GM23338 (cell line): Measurements from ENCODE around the gene NCOA1. TPM values are rescaled to one million over a fixed set of nuclear protein-coding genes. Genes with fewer than 3 reads are reported as not detected.

Experiments used
- ATAC-seq: fragments of 200-7000 bp; cut with Tn5 transposase; 3 replicates; pipeline ENCODE4 v1.9.1; 2020
- DNase-seq: peaks from one replicate; pipeline ENCODE4 v3.0.0-alpha.2; 2015; ENCODE audit warnings: low spot score
- H2AFZ ChIP-seq: fragments of 200-600 bp; sonication (generic); 2 replicates; pipeline ENCODE4 v1.8.0; 2016; ENCODE audit warnings: antibody characterized with exemption, mild to moderate bottlenecking, moderate library complexity
- H3F3A ChIP-seq: fragments of 200-600 bp; sonication (generic); replicated peaks from 2 replicates; pipeline ENCODE4 v1.8.0; 2017; ENCODE audit warnings: antibody characterized with exemption, mixed run types, low read depth
- H3K27ac ChIP-seq: fragments of 200-600 bp; sonication (generic); 2 replicates; pipeline ENCODE4 v1.6.1; 2016; ENCODE audit warnings: low read depth
- H3K27me3 ChIP-seq: fragments of 200-600 bp; sonication (generic); 2 replicates; pipeline ENCODE4 v1.8.0; 2016; ENCODE audit warnings: mild to moderate bottlenecking, mixed run types, moderate library complexity; ENCODE audit not compliant: insufficient read depth
- H3K36me3 ChIP-seq: fragments of 200-600 bp; sonication (generic); 2 replicates; pipeline ENCODE4 v1.8.0; 2016; ENCODE audit warnings: mild to moderate bottlenecking; ENCODE audit not compliant: insufficient read depth
- H3K4me1 ChIP-seq: fragments of 200-600 bp; sonication (generic); 2 replicates; pipeline ENCODE4 v1.8.0; 2016; ENCODE audit warnings: mild to moderate bottlenecking, moderate library complexity; ENCODE audit not compliant: insufficient read depth
- H3K4me2 ChIP-seq: fragments of 200-600 bp; sonication (generic); 2 replicates; pipeline ENCODE4 v1.7.1; 2017; ENCODE audit warnings: mixed run types
- H3K4me3 ChIP-seq: fragments of 200-600 bp; sonication (generic); 2 replicates; pipeline ENCODE4 v1.6.1; 2016; ENCODE audit warnings: mixed run types
- H3K79me2 ChIP-seq: fragments of 200-600 bp; sonication (generic); replicated peaks from 2 replicates; pipeline ENCODE4 v1.8.0; 2017; ENCODE audit warnings: mild to moderate bottlenecking; ENCODE audit not compliant: insufficient read depth
- H3K9me2 ChIP-seq: fragments of 200-600 bp; sonication (generic); 2 replicates; pipeline ENCODE4 v1.8.0; 2017; ENCODE audit not compliant: insufficient read depth
- H4K20me1 ChIP-seq: fragments of 200-600 bp; sonication (generic); replicated peaks from 2 replicates; pipeline ENCODE4 v1.8.0; 2017; ENCODE audit warnings: mild to moderate bottlenecking; ENCODE audit not compliant: insufficient read depth
- H3K27ac Mint-ChIP-seq: 2 replicates; pipeline ENCODE4 v1.8.0; 2020; ENCODE audit warnings: inconsistent platforms, mild to moderate bottlenecking, moderate library complexity, mixed read lengths
- H3K27me3 Mint-ChIP-seq: 3 replicates; pipeline ENCODE4 v1.8.0; 2022; ENCODE audit warnings: low read depth, mild to moderate bottlenecking, moderate library complexity, mixed read lengths, inconsistent platforms; ENCODE audit not compliant: insufficient read depth, poor library complexity
- H3K36me3 Mint-ChIP-seq: 3 replicates; pipeline ENCODE4 v1.8.0; 2021; ENCODE audit warnings: low read depth, mild to moderate bottlenecking, inconsistent platforms, moderate library complexity, mixed read lengths
- H3K4me1 Mint-ChIP-seq: 3 replicates; pipeline ENCODE4 v1.8.0; 2020; ENCODE audit warnings: mild to moderate bottlenecking, inconsistent platforms, mixed read lengths
- H3K4me3 Mint-ChIP-seq: 3 replicates; pipeline ENCODE4 v1.8.0; 2021; ENCODE audit warnings: moderate library complexity, mild to moderate bottlenecking, inconsistent platforms, mixed read lengths
- H3K9me3 Mint-ChIP-seq: 3 replicates; pipeline ENCODE4 v1.8.0; 2020; ENCODE audit warnings: moderate library complexity, mild to moderate bottlenecking, inconsistent platforms, mixed read lengths
- CREB1 ChIP-seq: fragments of 250-450 bp; sonication (Bioruptor Pico); IDR thresholded peaks from 2 replicates; pipeline ENCODE4 v1.5.0; 2020; ENCODE audit warnings: low read depth, mild to moderate bottlenecking, moderate library complexity
- ETS1 ChIP-seq: IDR thresholded peaks from 2 replicates; pipeline ENCODE4 v1.6.1; 2016; ENCODE audit warnings: antibody characterized with exemption
- EZH2 ChIP-seq: fragments of 200-600 bp; sonication (generic); IDR thresholded peaks from one replicate; pipeline ENCODE4 v1.8.0; 2017; ENCODE audit warnings: antibody characterized with exemption, mild to moderate bottlenecking, low read depth; ENCODE audit not compliant: unreplicated experiment
- EZH2phosphoT487 ChIP-seq: fragments of 200-600 bp; sonication (generic); IDR thresholded peaks from one replicate; pipeline ENCODE4 v1.8.1; 2018; ENCODE audit warnings: antibody characterized with exemption; ENCODE audit not compliant: unreplicated experiment
- JUNB ChIP-seq: IDR thresholded peaks from one replicate; pipeline ENCODE4 v1.6.1; 2016; ENCODE audit warnings: antibody characterized with exemption; ENCODE audit not compliant: unreplicated experiment
- NANOG ChIP-seq: IDR thresholded peaks from 2 replicates; pipeline ENCODE4 v1.6.1; 2016; ENCODE audit warnings: antibody characterized with exemption, borderline replicate concordance
- POLR2AphosphoS5 ChIP-seq: IDR thresholded peaks from 2 replicates; pipeline ENCODE4 v1.6.1; 2016; ENCODE audit warnings: antibody characterized with exemption, low read depth
- STAT1 ChIP-seq: IDR thresholded peaks from one replicate; pipeline ENCODE4 v1.6.1; 2016; ENCODE audit warnings: antibody characterized with exemption; ENCODE audit not compliant: unreplicated experiment
- ZNF114 ChIP-seq: fragments of 250-450 bp; sonication (Bioruptor Pico); IDR thresholded peaks from 2 replicates; pipeline ENCODE4 v1.5.0; 2020; ENCODE audit warnings: mild to moderate bottlenecking, moderate library complexity
- ZNF331 ChIP-seq: fragments of 250-450 bp; sonication (Bioruptor Pico); IDR thresholded peaks from 2 replicates; pipeline ENCODE4 v1.5.0; 2020; ENCODE audit warnings: low read depth, mild to moderate bottlenecking, moderate library complexity
- polyA plus RNA-seq: library from polyadenylated mRNA; unstranded; fragments of >200 nt; fragmentation: Nextera tagmentation; extraction: Ambion mirVana; gene quantifications from 2 replicates; pipeline ENCODE4 v1.2.1, GENCODE V29; 2016
- total RNA-seq: library from RNA; depleted of rRNA; stranded (reverse); fragments of >200 nt; shearing (Covaris generic); gene quantifications from 2 replicates; pipeline ENCODE4 v1.2.3, GENCODE V29; 2014
- TF ChIP-seq, protein P1 (sequence below): fragments of 250-450 bp; sonication (Bioruptor Pico); IDR thresholded peaks from 2 replicates; pipeline ENCODE4 v1.5.0; 2020; ENCODE audit warnings: mild to moderate bottlenecking, moderate library complexity
- TF ChIP-seq, protein P2 (sequence below), 2 experiments: fragments of 200-600 bp in 1 of 2; sonication (generic) in 1 of 2; conservative IDR thresholded peaks; 2 replicates each; pipeline versions ENCODE4 v1.5.1 to v1.6.1; 2016 to 2017; ENCODE audit warnings: antibody characterized with exemption in 2 of 2, low read depth in 2 of 2, mild to moderate bottlenecking in 2 of 2, moderate library complexity in 1 of 2

Gene NCOA1
- total and polyA plus RNA-seq, 2 experiments from 2014 or later = 7.1 to 15.1 TPM

DNA sequence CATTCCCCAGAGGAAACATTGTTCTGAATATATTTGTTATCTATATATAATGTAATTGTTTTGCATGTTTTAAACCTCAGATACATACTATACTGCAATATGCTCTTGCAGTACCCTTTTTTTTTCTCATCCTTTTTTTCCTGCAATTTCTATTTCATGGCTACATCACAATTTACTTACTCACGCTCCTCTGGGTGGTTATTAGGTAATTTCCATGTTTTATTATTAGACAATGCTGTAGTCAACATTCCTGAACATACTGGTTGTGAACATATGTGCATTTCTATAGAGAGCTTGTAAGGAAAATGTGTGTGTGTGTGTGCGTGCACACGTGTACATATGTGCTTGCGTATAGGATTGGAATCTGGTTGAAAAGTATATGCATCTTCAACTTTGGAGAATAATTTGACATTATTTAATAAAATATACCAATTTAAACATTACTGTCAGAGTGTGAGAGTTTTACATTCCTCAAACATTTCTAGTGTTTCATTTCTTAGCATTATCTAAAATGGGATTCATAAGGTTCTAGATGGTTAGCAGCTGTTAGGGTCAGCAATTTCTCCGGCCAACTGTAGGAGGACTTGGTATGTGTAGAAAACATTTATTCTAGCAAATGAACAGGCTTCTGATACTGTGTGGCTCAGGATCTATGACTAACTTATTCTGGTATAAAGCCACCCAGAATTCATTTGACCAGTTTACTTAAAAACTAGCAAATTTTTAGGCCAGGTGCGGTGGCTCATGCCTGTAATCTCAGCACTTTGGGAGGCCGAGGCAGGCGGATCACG lies 22.4 kb downstream of the NCOA1 start (continued):
- no peak for TF ChIP-seq CREB1 (CRISPR knock-in tag)

GRCh38 chr2:24514820-24515219 lies 23.8 kb downstream of the NCOA1 start:
- Mint-ChIP-seq H3K4me3 (no peak overlapping the region), H3K27ac (no peak overlapping the region), H3K4me1 (peaks cover 2% of the 10 kb centered on the region; the same call in 1 of the 3 replicates), H3K36me3 (no peaks in the 10 kb centered on the region), H3K9me3 (no peaks in the 10 kb centered on the region), H3K27me3 (no peaks in the 10 kb centered on the region)
- H3K79me2 ChIP-seq = 0 out of 2 replicates have a peak, but pooled peaks cover 10% of the 10 kb centered on the region
- no peaks in the 10 kb centered on the region for H3K4me1 ChIP-seq
- H3K27me3 ChIP-seq = no peaks in the 10 kb centered on the region
- H3K36me3 ChIP-seq = no peaks in the 10 kb centered on the region
- no peaks in the 10 kb centered on the region for H3F3A ChIP-seq
- no peak overlapping the region for H3K4me2 ChIP-seq
- H3K4me3 ChIP-seq = no peak overlapping the region
- H4K20me1 ChIP-seq = no peaks in the 10 kb centered on the region
- no peak for ATAC-seq
- no peak overlapping the region for H2AFZ ChIP-seq
- H3K27ac ChIP-seq = no peak overlapping the region
- H3K9me2 ChIP-seq = no peaks in the 10 kb centered on the region
- no peak for DNase-seq
- no peak for TF ChIP-seq EZH2
- TF ChIP-seq, protein P1, sequence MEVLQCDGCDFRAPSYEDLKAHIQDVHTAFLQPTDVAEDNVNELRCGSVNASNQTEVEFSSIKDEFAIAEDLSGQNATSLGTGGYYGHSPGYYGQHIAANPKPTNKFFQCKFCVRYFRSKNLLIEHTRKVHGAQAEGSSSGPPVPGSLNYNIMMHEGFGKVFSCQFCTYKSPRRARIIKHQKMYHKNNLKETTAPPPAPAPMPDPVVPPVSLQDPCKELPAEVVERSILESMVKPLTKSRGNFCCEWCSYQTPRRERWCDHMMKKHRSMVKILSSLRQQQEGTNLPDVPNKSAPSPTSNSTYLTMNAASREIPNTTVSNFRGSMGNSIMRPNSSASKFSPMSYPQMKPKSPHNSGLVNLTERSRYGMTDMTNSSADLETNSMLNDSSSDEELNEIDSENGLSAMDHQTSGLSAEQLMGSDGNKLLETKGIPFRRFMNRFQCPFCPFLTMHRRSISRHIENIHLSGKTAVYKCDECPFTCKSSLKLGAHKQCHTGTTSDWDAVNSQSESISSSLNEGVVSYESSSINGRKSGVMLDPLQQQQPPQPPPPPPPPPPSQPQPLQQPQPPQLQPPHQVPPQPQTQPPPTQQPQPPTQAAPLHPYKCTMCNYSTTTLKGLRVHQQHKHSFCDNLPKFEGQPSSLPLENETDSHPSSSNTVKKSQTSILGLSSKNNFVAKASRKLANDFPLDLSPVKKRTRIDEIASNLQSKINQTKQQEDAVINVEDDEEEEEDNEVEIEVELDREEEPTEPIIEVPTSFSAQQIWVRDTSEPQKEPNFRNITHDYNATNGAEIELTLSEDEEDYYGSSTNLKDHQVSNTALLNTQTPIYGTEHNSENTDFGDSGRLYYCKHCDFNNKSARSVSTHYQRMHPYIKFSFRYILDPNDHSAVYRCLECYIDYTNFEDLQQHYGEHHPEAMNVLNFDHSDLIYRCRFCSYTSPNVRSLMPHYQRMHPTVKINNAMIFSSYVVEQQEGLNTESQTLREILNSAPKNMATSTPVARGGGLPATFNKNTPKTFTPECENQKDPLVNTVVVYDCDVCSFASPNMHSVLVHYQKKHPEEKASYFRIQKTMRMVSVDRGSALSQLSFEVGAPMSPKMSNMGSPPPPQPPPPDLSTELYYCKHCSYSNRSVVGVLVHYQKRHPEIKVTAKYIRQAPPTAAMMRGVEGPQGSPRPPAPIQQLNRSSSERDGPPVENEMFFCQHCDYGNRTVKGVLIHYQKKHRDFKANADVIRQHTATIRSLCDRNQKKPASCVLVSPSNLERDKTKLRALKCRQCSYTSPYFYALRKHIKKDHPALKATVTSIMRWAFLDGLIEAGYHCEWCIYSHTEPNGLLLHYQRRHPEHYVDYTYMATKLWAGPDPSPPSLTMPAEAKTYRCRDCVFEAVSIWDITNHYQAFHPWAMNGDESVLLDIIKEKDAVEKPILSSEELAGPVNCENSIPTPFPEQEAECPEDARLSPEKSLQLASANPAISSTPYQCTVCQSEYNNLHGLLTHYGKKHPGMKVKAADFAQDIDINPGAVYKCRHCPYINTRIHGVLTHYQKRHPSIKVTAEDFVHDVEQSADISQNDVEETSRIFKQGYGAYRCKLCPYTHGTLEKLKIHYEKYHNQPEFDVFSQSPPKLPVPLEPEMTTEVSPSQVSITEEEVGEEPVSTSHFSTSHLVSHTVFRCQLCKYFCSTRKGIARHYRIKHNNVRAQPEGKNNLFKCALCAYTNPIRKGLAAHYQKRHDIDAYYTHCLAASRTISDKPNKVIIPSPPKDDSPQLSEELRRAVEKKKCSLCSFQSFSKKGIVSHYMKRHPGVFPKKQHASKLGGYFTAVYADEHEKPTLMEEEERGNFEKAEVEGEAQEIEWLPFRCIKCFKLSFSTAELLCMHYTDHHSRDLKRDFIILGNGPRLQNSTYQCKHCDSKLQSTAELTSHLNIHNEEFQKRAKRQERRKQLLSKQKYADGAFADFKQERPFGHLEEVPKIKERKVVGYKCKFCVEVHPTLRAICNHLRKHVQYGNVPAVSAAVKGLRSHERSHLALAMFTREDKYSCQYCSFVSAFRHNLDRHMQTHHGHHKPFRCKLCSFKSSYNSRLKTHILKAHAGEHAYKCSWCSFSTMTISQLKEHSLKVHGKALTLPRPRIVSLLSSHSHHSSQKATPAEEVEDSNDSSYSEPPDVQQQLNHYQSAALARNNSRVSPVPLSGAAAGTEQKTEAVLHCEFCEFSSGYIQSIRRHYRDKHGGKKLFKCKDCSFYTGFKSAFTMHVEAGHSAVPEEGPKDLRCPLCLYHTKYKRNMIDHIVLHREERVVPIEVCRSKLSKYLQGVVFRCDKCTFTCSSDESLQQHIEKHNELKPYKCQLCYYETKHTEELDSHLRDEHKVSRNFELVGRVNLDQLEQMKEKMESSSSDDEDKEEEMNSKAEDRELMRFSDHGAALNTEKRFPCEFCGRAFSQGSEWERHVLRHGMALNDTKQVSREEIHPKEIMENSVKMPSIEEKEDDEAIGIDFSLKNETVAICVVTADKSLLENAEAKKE (CRISPR knock-in tag) = no peak
- TF ChIP-seq CREB1 (CRISPR knock-in tag) = no peak
- TF ChIP-seq STAT1 = no peak
- TF ChIP-seq, protein P2, sequence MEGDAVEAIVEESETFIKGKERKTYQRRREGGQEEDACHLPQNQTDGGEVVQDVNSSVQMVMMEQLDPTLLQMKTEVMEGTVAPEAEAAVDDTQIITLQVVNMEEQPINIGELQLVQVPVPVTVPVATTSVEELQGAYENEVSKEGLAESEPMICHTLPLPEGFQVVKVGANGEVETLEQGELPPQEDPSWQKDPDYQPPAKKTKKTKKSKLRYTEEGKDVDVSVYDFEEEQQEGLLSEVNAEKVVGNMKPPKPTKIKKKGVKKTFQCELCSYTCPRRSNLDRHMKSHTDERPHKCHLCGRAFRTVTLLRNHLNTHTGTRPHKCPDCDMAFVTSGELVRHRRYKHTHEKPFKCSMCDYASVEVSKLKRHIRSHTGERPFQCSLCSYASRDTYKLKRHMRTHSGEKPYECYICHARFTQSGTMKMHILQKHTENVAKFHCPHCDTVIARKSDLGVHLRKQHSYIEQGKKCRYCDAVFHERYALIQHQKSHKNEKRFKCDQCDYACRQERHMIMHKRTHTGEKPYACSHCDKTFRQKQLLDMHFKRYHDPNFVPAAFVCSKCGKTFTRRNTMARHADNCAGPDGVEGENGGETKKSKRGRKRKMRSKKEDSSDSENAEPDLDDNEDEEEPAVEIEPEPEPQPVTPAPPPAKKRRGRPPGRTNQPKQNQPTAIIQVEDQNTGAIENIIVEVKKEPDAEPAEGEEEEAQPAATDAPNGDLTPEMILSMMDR (conservative IDR thresholded peaks at IDR 0.05; ENCODE audit: low read depth in 2 of 2) = no peak
- no peak for TF ChIP-seq ZNF331 (CRISPR knock-in tag)
- no peak for TF ChIP-seq EZH2phosphoT487
- TF ChIP-seq ZNF114 (CRISPR knock-in tag) = no peak
- TF ChIP-seq POLR2AphosphoS5 = no peak
- no peak for TF ChIP-seq NANOG
- no peak for TF ChIP-seq ETS1
- TF ChIP-seq JUNB = no peak
